GM12874 (cell line): ENCODE results near the gene SYK.

Experiments used
- TF ChIP-seq, protein P1 (sequence below): IDR thresholded peaks from 2 replicates; pipeline ENCODE4 v1.5.1; 2011; ENCODE audit warnings: low read depth, mild to moderate bottlenecking, control low read depth, low read length, moderate library complexity; ENCODE audit not compliant: insufficient read depth

SYK gene

DNA sequence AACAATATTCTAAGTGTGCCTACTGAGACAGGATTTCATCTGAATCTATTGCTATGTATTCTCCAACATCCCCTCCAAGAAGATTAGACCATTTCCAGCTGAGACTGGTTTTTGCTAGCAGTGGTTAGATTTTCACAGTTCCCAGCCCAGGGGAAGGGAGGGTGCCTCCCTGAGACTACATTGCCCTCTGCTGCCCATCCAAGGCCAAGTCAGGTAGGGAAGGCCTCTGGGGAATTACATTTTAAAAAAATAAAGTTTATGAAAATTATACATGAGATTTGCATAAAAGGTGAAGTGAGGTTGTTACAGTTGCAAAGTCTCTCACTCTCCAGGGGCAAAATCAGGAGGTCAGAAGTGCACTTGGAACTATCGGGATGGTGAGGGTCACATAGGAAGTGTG lies 28.0 kb upstream of the SYK start:
- TF ChIP-seq, protein P1, sequence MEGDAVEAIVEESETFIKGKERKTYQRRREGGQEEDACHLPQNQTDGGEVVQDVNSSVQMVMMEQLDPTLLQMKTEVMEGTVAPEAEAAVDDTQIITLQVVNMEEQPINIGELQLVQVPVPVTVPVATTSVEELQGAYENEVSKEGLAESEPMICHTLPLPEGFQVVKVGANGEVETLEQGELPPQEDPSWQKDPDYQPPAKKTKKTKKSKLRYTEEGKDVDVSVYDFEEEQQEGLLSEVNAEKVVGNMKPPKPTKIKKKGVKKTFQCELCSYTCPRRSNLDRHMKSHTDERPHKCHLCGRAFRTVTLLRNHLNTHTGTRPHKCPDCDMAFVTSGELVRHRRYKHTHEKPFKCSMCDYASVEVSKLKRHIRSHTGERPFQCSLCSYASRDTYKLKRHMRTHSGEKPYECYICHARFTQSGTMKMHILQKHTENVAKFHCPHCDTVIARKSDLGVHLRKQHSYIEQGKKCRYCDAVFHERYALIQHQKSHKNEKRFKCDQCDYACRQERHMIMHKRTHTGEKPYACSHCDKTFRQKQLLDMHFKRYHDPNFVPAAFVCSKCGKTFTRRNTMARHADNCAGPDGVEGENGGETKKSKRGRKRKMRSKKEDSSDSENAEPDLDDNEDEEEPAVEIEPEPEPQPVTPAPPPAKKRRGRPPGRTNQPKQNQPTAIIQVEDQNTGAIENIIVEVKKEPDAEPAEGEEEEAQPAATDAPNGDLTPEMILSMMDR: peak; percentile 40; the same call in 1 of the 2 replicates

DNA sequence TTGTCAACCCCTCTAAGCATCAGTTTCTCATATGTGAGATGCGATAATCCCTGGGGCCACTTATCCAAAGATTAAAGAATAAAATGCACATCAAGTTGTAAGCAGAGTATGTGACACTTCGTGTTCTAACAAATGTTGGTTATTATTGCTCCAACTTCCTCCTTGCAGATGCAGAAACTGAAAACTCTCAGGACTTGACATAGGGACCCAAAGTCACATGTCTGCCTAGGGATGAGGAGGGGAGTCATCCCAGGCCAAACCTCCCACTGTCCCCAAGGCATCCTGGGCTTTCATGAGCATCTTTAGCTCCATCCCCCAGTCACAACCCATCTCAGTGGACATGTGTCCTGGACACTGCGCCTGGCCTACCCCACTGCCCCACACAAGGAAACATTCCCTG lies 27.5 kb upstream of the SYK start:
- TF ChIP-seq, protein P1: no peak

DNA sequence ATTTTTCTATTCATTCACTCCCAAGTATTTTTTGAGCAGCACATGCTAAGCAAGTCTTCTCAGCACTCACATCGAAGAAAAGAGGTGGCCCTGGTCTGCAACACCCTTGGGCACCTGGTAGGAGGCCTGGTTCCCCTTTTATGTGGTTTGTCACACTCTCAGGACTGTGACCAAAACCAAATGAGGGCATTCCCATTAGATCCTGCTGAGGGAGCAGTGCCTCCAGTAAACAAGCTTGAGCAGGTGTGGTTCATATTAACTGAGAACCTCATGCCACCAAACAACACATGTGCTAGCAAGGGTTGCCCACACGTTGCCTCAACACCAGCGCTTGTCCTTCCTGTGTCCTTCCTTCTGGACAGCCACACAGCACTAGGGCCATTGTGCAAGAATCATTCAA lies 26.9 kb upstream of the SYK start:
- TF ChIP-seq, protein P1: peak; percentile 41; the same call in 1 of the 2 replicates

DNA sequence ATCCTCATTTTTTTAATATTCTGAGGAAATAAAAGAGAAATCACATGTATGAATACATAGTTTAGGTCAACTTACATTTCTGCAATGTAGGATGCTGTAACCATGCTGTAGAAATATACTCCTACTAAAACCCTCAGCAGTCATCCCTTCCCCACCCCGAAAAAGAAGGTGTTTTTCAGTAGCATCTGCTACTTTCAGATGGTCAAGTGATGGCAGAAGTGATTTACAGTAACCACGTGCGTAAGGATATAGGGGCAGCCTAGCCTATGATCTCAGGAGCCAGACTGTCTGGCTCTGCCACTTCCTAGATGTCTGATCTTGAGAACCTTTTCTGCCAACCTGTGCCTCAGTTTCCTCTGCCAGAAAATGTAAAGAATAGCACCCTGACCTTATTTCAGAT lies 26.0 kb upstream of the SYK start:
- TF ChIP-seq, protein P1: no peak

DNA sequence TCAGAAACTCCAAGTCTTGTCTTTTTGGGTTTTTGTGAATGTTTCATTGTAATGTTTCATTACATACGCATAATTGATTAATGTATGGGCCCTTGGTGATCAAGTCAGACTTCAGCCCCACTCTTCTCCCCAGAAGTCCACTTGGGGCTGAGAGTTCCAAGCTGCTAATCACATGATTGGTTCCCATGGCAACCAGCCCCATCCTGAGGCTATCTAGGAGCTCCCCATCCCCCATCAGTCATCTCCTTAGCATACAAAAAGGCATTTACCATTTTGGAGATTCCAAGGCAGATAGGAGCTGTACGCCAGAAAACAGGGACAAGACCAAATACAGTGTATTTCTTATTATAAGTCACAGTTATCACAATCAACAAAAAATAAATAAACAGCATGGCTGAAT lies 22.9 kb upstream of the SYK start:
- TF ChIP-seq, protein P1: no peak

DNA sequence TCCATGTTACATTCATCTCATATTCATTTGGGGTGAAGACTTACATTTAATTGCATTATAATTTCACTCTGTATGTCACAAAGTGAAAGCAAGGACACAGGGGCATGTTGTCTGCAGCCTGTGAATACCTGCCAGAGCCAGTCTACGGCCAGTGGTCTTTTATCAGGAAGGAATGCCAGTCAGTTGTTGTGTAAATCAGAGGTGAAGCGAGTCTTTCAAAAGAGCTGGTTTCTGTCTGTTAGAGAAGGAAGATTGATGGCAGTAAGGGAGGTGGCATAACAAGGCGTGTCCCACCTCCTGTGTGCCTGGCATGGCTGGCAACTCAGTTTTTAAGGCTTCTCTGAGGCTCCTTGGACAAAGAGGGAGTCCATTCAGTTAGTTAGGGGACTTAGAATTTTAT lies 18.1 kb upstream of the SYK start:
- TF ChIP-seq, protein P1: no peak

DNA sequence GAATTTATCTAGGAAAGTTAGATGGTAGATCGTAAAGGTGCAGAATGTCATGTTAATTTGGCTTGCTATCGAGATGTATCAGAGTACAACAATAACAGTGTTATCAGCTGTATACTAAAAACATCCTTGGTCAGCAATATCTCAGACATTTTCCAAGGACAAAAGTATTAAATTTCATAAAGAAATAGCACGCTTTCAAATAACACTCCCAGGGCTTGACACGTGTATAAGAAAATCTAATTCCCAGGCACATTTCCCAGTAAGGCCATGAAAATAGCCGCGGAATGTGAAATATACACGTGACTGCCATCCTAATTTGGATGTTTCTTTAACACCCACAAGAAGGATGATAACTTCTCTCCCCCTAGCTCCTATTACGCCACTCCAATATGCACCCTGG lies 17.7 kb upstream of the SYK start:
- TF ChIP-seq, protein P1: no peak
